ENCODE data around the gene ABHD17C.

ABHD17C gene

GRCh38 chr15:80679804-80680175, 15.3 kb upstream of the ABHD17C start:
- no peak for DNase-seq (ENCODE audit: extremely low read depth, insufficient read length)
- Histone ChIP-seq H3K4me3 (replicated peaks; ENCODE audit: low read depth, low read length) (no peak overlapping the region), H3K36me3 (ENCODE audit: control insufficient read depth, insufficient read depth, low read length) (no peaks in the 10 kb centered on the region), H3K27me3 (replicated peaks; ENCODE audit: control insufficient read depth, insufficient read depth, low read length) (no peaks in the 10 kb centered on the region)
- TF ChIP-seq CTCF (IDR thresholded peaks at IDR 0.05; ENCODE audit: insufficient read depth, low read length, poor library complexity, severe bottlenecking): no peak

DNA sequence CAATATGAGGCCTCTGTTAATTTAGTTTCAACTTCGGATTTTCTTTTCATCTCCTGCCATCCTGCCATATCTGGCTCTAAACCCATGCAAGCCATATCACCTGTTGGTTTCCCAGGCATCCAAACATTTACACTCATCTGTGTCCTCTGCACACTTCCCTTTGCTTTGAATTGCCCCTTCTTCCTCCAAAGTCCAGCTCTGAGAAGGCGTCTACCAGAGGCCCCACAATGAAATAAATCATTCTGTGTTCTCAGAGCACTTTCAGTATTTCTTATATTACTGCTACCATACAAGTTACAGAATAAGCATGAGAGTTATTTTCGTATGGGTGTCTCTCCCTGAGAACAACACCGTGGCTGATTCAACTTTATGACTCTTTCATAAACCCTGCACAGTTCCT, 12.9 kb upstream of the ABHD17C start:
- TF ChIP-seq CTCF (IDR thresholded peaks at IDR 0.05; ENCODE audit: insufficient read depth, low read length, poor library complexity, severe bottlenecking): no peak
- H3K36me3 ChIP-seq (ENCODE audit: control insufficient read depth, insufficient read depth, low read length): no peaks in the 10 kb centered on the region
- no peak for DNase-seq (ENCODE audit: extremely low read depth, insufficient read length)
- H3K4me3 ChIP-seq (replicated peaks; ENCODE audit: low read depth, low read length): no peak overlapping the region
- no peaks in the 10 kb centered on the region for H3K27me3 ChIP-seq (replicated peaks; ENCODE audit: control insufficient read depth, insufficient read depth, low read length)

DNA sequence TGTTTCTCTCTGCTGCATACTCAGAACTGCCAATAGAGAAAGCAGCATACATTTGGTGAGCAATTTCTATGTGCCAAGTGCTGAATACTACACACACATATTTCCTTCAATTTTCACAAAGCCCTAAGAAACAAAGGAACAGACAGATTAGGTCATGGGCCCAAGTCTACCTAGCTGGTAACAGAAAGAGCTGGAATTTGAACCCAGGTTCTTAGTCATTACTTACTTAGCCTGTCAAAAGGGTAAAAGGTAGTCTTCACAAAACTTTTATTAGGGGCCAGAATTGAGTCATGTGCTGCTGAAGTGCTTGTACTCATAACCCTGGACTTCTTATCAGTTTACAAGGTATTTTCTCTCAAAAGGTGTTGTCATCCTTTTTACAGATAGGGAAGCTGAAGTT, 10.4 kb upstream of the ABHD17C start:
- DNase-seq (ENCODE audit: extremely low read depth, insufficient read length): no peak
- TF ChIP-seq CTCF (IDR thresholded peaks at IDR 0.05; ENCODE audit: insufficient read depth, low read length, poor library complexity, severe bottlenecking): no peak
- H3K36me3 ChIP-seq (ENCODE audit: control insufficient read depth, insufficient read depth, low read length): no peaks in the 10 kb centered on the region

DNA sequence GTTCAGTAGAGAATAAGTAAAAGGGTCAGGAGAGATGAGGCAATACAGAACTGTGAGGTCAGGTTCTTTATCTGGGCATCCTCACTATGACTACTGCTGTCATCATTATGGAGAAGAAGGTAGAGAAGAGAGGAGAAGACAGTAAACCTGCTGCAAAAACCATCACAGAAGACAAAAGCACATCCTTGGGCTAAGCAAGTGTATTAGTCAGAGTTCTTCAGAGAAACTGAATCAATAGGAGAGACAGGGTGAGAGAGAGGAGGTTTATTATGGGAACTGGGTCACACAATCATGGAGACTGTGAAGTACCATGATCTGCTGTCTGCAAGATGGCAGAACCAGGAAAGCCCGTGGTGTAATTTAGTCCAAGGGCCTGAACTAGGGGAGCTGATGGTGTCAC, 9.5 kb upstream of the ABHD17C start:
- no peak overlapping the region for H3K4me3 ChIP-seq (replicated peaks; ENCODE audit: low read depth, low read length)
- DNase-seq (ENCODE audit: extremely low read depth, insufficient read length): no peak
- H3K36me3 ChIP-seq (ENCODE audit: control insufficient read depth, insufficient read depth, low read length): no peaks in the 10 kb centered on the region
- H3K27me3 ChIP-seq (replicated peaks; ENCODE audit: control insufficient read depth, insufficient read depth, low read length): no peaks in the 10 kb centered on the region
- TF ChIP-seq CTCF (IDR thresholded peaks at IDR 0.05; ENCODE audit: insufficient read depth, low read length, poor library complexity, severe bottlenecking): no peak

More for the DNA sequence above, 10.4 kb upstream of the ABHD17C start:
- Histone ChIP-seq H3K27me3 (replicated peaks; ENCODE audit: control insufficient read depth, insufficient read depth, low read length) (no peaks in the 10 kb centered on the region), H3K4me3 (replicated peaks; ENCODE audit: low read depth, low read length) (no peak overlapping the region)

- Histone ChIP-seq H3K27me3 (replicated peaks; ENCODE audit: control insufficient read depth, insufficient read depth, low read length) (no peaks in the 10 kb centered on the region), H3K36me3 (ENCODE audit: control insufficient read depth, insufficient read depth, low read length) (no peaks in the 10 kb centered on the region), H3K4me3 (replicated peaks; ENCODE audit: low read depth, low read length) (no peak overlapping the region)
- DNase-seq (ENCODE audit: extremely low read depth, insufficient read length): no peak
- TF ChIP-seq CTCF (IDR thresholded peaks at IDR 0.05; ENCODE audit: insufficient read depth, low read length, poor library complexity, severe bottlenecking): no peak
These were observed 5.8 kb upstream of the ABHD17C start for GRCh38 chr15:80689294-80689693.

DNA sequence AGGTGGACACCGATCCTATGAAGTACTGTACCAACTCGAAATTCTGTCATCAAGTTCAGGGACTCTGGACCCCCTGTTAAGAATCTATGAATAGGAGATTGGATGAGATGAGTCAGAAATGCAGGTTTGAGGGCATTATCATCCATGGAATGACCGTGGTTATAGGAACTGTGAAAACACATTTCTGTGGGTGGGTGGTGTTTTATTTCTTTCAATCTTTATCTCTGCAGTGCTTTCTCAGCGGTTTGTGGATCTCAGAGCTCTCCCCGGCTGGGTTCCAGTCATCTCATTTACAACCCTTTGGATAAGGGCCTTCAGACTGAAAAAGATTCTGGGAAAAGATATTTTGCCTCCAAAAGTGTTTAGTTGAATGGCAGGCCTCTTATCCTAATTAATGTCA, 5.4 kb upstream of the ABHD17C start:
- TF ChIP-seq CTCF (IDR thresholded peaks at IDR 0.05; ENCODE audit: insufficient read depth, low read length, poor library complexity, severe bottlenecking): no peak
- Histone ChIP-seq H3K36me3 (ENCODE audit: control insufficient read depth, insufficient read depth, low read length) (no peaks in the 10 kb centered on the region), H3K27me3 (replicated peaks; ENCODE audit: control insufficient read depth, insufficient read depth, low read length) (no peaks in the 10 kb centered on the region), H3K4me3 (replicated peaks; ENCODE audit: low read depth, low read length) (no peak overlapping the region)
- DNase-seq (ENCODE audit: extremely low read depth, insufficient read length): no peak
